HG03342 (cell line): ENCODE results near the gene FAM50A.

ENCODE experiments used
- ATAC-seq: cut with Tn5 transposase; IDR thresholded peaks from one replicate; pipeline ENCODE4 v1.9.1; 2021; ENCODE audit warnings: mild to moderate bottlenecking, moderate library complexity; ENCODE audit not compliant: unreplicated experiment

FAM50A gene

DNA sequence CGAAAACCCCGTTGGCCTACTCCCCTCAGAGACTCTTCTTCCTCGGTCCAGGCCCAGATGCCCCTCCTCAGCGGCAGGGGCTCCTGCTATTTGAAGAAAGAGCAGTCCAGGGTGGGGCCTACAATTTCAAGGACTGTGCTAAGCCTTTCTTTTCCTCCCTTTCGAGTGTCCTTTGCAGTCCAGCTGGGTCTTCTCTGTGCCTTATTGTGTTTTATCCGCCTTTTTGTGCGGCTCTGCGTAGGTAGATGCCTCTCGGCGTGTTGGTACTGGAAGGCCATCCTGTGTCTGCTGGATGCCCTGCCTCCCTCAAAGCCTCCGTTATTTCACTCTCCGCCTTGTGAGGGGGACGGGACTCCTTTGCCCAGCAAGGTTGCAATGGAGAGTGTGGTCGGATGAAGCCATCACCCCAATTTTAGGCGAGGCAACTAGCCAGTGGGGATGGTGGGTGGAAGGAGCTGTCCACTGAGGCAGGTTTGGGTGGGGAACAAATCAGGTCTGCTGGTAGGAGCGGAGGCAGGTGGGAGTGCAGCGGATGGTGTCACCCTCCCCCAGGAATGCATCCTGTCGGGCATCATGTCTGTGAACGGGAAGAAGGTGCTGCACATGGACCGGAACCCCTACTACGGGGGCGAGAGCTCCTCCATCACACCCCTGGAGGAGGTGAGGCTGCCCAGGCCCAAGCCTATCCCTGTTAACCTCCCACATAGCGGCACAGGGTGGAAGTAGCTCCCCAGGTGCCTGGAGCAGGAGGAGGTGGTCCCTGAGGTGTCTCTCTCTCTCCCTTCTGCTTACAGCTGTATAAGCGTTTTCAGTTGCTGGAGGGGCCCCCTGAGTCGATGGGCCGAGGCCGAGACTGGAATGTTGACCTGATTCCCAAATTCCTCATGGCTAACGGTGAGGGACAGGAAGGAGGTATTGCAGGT is 5.7 kb upstream of the FAM50A start:
- no peak for ATAC-seq

- no peak for ATAC-seq
Measured at GRCh38 chrX:154439841-154440240, 4.1 kb upstream of the FAM50A start.

DNA sequence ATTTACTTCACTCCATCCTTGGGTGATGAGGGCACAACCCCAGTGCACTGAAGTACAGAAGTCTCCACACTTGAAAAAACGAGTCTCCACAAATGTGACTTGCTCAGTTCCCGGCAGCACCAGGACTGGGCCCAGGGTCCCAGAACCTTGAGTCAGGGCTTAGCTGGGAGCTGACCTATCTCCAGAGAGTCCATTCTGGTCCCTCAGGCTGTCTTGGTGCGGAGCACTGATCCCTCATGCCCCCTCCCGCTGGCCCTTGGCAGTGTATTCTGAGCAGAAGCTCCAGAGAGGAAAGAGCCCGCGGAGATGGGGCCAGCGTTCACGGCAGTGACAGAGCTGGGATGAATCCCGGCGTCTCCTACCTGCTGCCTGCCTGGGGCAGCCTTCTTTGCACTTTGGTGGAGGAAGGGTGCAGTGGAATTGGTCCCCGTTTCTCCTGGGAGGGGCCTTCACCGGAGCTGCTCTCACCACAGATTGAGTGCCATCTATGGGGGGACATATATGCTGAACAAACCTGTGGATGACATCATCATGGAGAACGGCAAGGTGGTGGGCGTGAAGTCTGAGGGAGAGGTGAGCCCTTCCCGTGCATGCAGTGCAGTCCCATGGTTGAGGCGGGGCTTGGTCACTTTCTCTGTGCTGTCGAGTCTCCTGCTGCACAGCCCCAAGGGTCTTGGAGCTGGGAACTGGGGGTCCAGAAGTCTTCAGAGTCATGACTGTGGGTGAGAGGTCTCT is 3.2 kb upstream of the FAM50A start:
- no peak for ATAC-seq

GRCh38 chrX:154441564-154441963 is 2.4 kb upstream of the FAM50A start:
- ATAC-seq = no peak

- no peak for ATAC-seq
Measured at GRCh38 chrX:154441984-154442707, 1.8 kb upstream of the FAM50A start.

DNA sequence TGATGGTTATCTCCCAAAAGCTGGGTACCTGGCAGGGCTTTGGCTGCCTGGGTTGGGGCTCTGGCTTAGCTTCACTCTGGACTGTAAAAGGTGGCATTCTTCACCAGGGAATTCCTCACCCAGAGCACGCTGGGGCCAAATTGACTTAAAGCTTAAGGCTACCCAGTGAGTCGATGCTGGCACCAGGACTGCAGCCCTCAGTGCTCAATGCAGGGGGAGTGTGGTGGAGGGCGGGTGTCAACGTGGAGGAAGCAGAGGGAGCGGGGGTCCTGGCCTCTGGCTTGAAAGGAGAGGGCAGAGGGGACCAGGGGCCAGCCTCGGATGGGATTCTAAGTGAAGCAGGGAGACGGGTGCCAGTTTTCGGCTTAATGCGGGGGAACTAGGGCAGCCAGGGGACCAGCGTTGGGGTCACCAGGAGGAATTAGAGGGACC is 446 bp upstream of the FAM50A start:
- ATAC-seq = no peak

GRCh38 chrX:154444755-154445246 is 860 bp downstream of the FAM50A start:
- peak; percentile 20 for ATAC-seq

- no peak for ATAC-seq
Measured at GRCh38 chrX:154445776-154446175, 1.8 kb downstream of the FAM50A start.

DNA sequence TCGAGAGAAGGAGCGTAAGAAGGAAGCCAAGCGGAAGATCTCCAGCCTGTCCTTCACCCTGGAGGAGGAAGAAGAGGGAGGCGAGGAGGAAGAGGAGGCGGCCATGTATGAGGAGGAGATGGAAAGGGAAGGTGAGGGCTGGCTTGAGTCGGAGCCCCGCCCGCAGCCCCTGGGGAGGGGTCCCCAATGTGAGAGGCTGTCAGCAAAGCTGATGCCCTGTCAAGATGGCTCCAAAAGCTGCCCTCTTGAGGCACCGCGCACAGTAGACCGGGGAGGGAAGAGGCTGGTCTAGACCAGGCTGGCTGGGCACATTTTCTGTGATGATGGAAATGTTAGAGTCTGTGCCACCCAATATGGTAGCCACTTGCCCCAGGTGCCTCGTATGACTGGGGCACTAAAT is 2.5 kb downstream of the FAM50A start:
- ATAC-seq = no peak

DNA sequence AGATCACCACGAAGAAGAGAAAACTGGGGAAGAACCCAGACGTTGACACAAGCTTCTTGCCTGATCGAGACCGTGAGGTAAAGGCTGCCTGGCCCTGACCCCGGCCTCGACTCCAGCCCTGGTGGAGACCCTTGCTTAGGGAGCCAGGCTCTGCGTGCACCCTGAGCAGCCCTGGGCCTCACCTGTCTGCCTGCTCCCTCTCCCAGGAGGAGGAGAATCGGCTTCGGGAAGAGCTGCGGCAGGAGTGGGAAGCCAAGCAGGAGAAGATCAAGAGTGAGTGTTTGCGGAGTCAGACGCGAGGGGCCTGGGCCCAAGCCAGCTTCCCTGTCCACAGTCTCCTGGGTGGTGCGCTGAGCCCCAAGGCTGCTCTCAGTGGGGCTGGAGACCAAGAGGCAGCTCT is 4.5 kb downstream of the FAM50A start:
- ATAC-seq = no peak

DNA sequence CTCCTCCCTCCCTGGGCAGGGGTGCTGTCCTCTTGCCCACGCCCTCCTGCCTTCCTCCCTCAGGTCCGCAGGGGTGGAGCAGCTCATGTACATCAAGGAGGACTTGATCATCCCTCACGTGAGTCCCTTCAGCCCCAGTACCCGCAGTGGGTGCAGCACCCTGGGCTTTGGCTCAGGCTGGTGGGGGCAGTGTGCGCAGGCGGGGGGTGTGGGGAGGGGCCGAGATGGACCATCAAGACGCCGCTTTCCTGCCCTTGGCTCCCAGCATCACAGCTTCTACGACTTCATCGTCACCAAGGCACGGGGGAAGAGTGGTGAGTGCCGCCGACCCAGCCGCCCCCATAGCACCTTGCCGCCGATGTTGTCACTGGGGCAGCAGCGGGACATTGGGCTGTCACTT is 5.7 kb downstream of the FAM50A start:
- ATAC-seq = no peak

GRCh38 chrX:154450312-154450711 is 6.4 kb downstream of the FAM50A start:
- ATAC-seq = no peak

DNA sequence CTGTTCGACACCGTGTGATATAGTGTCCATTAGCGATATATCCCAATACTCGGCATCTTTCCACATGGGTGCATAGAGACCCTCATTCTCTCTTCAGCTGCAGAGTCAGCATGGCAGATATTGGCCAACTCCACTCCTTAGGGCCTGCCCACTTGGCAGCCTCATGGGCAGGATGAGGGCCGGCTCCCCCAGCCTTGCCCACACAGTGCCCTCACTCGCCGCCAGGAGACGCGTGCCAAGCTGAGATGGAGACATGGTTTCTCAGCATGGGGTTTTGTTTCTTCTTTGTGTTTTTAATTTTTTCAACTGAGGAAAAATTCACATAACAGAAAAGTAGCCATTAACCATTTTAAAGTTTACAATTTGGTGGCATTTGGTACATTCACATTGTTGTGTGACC is 8.9 kb downstream of the FAM50A start:
- no peak for ATAC-seq

DNA sequence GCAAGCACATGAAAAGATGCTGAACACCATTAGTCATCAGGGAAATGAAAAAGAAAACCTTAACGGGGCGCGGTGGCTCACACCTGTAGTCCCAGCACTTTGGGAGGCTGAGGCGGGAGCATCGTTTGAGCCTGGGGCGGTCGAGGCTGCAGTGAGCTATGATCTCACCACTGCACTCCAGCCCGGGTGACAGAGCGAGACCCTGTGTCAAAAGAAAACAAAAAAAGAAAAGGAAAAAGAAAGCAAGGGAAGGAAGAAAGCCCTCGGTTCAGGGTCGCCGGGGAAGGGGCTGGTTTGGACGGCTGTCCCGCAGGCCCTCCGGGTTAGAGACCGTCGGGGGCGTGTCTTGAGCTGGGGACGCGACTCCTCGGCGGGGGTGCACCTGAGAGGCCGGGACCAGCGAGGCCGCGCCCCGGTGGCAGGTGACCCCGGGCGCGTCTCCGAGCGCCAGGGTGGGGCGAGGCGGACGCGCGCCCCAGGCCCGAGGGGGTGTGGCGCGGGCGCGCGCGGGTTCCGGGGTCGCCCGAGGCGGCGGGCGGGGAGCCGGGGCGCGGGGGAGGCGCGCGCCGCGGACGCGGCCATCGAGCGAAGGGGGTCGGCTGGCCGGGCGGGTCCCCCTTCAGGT is 13.7 kb downstream of the FAM50A start:
- peak; percentile 60 for ATAC-seq

DNA sequence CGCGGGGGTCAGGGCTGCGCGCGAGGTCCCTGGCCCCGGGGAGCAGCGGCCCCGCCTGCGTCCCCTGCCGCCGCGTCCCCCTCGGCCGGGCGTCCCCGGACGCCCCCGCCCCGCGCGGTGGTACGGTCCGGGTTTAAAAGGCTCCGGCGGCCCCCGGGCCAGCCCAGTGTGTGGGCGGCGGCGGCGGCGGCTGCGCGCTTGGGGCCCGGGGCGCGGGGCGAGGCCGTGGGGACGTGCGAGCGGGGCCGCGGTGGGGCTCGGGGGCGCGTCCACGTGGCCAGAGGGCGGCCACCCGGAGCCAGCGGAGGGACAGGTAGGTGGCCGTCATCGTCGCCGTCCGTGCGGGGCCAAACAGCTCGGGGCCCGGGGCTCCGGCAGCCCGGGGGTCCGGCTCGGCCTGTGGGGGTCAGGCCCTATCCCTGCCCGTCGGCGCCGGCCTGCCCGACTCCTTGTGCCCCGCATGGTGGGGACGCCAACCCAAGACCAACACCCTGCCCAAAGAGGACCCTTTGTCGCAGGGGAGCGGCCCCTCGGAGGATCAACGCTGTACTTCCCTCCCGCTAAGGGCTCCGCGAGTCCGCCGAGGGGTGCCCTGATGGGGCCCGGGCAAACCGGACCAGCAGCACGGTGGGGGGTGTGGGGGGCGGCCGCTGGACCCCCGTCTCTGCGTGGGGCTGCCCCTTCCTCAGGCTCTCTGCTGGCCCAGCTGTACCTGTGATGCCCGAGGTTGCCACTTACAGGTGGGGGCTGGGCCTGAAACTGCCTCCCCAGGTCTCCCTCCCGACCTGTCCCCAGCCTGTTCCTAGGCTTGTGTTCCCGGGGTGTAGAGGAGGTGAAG is 14.4 kb downstream of the FAM50A start, which contains the start of gene PLXNA3:
TSS of gene PLXNA3 (plus strand) at position 166 of the 838 bp plus-strand sequence. CDS start 1,903 bp downstream, outside the sequence.
- peak; percentile 54 for ATAC-seq

GRCh38 chrX:154458954-154459778 is 15.2 kb downstream of the FAM50A start:
- ATAC-seq = no peak

- ATAC-seq = no peak
Measured at GRCh38 chrX:154459832-154460231, 15.9 kb downstream of the FAM50A start.

DNA sequence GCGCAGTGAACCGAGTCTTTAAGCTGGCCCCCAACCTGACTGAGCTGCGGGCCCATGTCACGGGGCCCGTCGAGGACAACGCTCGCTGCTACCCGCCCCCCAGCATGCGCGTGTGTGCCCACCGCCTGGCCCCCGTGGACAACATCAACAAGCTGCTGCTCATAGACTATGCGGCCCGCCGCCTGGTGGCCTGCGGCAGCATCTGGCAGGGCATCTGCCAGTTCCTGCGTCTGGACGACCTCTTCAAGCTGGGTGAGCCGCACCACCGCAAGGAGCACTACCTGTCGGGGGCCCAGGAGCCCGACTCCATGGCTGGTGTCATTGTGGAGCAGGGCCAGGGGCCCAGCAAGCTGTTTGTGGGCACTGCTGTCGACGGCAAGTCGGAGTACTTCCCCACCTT is 16.4 kb downstream of the FAM50A start:
- no peak for ATAC-seq

DNA sequence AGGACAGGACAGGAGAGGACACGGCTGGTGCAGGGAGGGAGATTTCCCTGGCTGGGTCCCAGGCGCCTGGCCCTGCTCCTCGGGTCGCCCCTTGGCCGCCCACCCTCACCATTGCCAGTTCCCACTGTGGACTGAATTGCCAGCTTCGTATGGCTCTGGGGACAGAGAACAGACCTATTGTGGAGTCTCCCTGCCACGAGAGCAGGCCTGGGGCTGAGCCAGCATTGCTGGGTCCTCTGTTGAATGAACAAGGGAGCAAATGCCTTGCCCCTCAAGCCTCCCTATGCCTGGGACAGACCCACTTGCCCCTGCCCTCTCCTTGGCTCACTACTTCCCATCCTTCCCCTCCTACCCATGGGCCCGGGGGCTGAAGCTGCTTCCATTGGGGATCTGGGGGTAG is 18.5 kb downstream of the FAM50A start:
- no peak for ATAC-seq
